ENCODE data around the gene CRTC3. TPM values are rescaled to one million over a fixed set of nuclear protein-coding genes. Genes with fewer than 3 reads are reported as not detected.

CRTC3 gene
- total RNA-seq, 2 experiments from 2014 or later = 86.0 to 89.3 TPM

DNA sequence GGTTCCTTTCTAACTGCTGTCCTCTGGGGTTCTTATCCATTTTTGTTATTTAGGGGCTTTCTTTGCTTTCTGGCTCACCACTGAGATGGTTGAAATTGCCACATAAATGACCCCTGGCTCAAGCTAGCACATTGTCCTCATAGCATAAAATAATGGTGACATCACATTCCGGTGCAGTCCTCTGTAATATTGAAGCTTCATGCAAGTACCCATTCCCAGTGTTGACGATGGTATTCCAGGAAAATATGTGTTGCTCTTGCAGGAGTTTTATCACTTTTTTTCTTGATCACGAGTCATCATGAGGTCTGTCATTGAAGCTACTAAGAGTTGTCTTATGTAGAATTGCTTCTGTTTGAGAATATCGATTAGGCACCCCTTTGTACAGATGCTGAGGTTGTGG lies 56.1 kb downstream of the CRTC3 start:
- Mint-ChIP-seq H3K4me3 (no peak overlapping the region), H3K4me1 (peaks cover 49% of the 10 kb centered on the region), H3K36me3 (ENCODE audit: low read depth) (peaks cover 67% of the 10 kb centered on the region), H3K9me3 (no peaks in the 10 kb centered on the region), H3K27me3 (no peaks in the 10 kb centered on the region), H3K27ac (no peak overlapping the region)
- ChIA-PET CTCF (interaction anchor here (1.0 to 2.7 kb wide), 4 partner anchors 9 to 346 kb away, joined by 3 to 10 read pairs (median 6); partner anchors contain the start of gene HDDC3), POLR2A (interaction anchor here (1.5 to 5.2 kb wide), 4 partner anchors 8 to 55 kb away, joined by 4 to 27 read pairs (median 10); no protein-coding TSS in a partner anchor)
- DNase-seq = no peak

GRCh38 chr15:90586948-90587347 lies 57.2 kb downstream of the CRTC3 start:
- H3K27me3 Mint-ChIP-seq = no peaks in the 10 kb centered on the region
- peaks cover 41% of the 10 kb centered on the region for H3K4me1 Mint-ChIP-seq
- no peak for DNase-seq
- H3K9me3 Mint-ChIP-seq = no peaks in the 10 kb centered on the region
- ChIA-PET POLR2A (interaction anchor here (0.9 to 5.2 kb wide), 4 partner anchors 10 to 47 kb away, joined by 3 to 27 read pairs (median 6); no protein-coding TSS in a partner anchor), CTCF (interaction anchor here (1.0 to 1.5 kb wide), 4 partner anchors 11 to 345 kb away, joined by 3 to 8 read pairs (median 4); partner anchors contain the start of gene HDDC3)
- H3K4me3 Mint-ChIP-seq = no peak overlapping the region
- H3K27ac Mint-ChIP-seq = peak overlapping the region; percentile 48
- peaks cover 63% of the 10 kb centered on the region for H3K36me3 Mint-ChIP-seq (ENCODE audit: low read depth)

DNA sequence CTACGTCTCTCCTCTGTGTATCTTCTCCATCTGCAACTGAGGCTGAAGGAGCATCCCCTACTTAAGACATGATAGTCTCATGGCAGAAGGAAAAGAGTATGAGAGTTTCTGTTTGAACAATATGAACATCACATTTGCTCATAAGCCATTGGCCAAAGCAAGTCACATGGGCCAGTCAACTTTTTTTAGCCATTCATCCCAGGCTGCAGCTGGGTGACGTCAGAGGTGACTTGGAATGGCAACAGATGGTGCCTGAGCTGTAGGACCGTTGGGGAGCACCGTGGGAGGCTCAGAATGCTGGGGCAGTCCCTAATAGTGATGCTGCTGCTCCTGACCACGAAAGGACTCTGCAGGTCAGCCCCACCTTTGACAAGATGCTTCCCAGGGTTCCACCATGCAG lies 58.7 kb downstream of the CRTC3 start:
- H3K36me3 Mint-ChIP-seq (ENCODE audit: low read depth) = peaks cover 63% of the 10 kb centered on the region
- H3K4me1 Mint-ChIP-seq = peaks cover 49% of the 10 kb centered on the region

GRCh38 chr15:90591524-90591923 lies 61.8 kb downstream of the CRTC3 start:
- Mint-ChIP-seq H3K27me3 (no peaks in the 10 kb centered on the region), H3K4me1 (peaks cover 69% of the 10 kb centered on the region), H3K36me3 (ENCODE audit: low read depth) (peaks cover 72% of the 10 kb centered on the region), H3K9me3 (no peaks in the 10 kb centered on the region), H3K27ac (peak overlapping the region; percentile 100), H3K4me3 (no peak overlapping the region)
- no peak for DNase-seq
- CTCF ChIA-PET = interaction anchor here (1.0 to 2.4 kb wide), 2 partner anchors 14 to 271 kb away, joined by 3 to 8 read pairs; no protein-coding TSS in a partner anchor
- POLR2A ChIA-PET = interaction anchor here (0.9 to 2.5 kb wide), 2 partner anchors 17 to 52 kb away, joined by 3 to 7 read pairs; no protein-coding TSS in a partner anchor

More for the DNA sequence above, 58.7 kb downstream of the CRTC3 start:
- Mint-ChIP-seq H3K27ac (peak overlapping the region; percentile 31), H3K9me3 (no peaks in the 10 kb centered on the region), H3K4me3 (no peak overlapping the region), H3K27me3 (no peaks in the 10 kb centered on the region)
- CTCF ChIA-PET = no interaction called here
- no peak for DNase-seq
- POLR2A ChIA-PET = interaction anchor here (1.2 to 5.2 kb wide), 3 partner anchors 9 to 343 kb away, joined by 3 to 27 read pairs (median 5); no protein-coding TSS in a partner anchor

DNA sequence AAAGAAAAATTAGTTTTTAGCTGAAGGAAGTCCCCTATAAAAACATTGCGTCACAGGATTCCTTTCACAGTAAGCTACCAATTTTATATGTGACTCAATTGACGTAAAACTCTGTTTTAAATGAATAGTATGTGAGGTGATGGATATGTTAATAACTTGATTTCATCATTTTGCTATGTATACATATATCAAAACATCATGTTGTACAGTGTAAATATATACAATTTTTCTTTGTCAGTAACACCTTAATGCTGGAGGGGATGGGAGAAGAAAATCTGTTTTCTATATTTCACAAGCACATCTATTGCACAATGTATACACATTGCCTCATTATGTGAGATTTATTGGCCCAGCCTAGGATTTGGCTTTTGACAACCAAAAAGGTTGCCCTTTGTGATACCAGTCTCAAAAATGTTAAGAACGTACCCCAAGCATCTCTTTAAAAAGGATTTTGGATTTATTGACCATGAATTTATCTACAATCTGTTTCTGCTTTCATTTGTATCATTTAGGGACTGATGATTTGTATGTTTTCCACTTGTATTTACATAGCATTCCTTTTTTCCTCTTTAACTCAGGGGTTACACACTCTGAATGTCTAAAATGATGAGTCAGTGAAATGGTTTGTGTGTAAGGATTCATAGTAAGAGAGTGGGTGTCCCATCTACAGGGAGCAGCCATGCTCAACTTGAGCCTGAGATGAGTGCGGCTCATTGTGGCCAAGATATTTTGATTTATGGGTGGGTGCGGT lies 62.6 kb downstream of the CRTC3 start:
- no peaks in the 10 kb centered on the region for H3K27me3 Mint-ChIP-seq
- H3K27ac Mint-ChIP-seq = peak overlapping the region; percentile 100
- no peaks in the 10 kb centered on the region for H3K9me3 Mint-ChIP-seq
- H3K4me3 Mint-ChIP-seq = no peak overlapping the region
- POLR2A ChIA-PET = interaction anchor here (2.5 kb wide), 1 partner anchor 53 kb away, joined by 7 read pairs; no protein-coding TSS in a partner anchor
- CTCF ChIA-PET = interaction anchor here (1.0 kb wide), 1 partner anchor 272 kb away, joined by 3 read pairs; no protein-coding TSS in a partner anchor
- peaks cover 69% of the 10 kb centered on the region for H3K4me1 Mint-ChIP-seq
- H3K36me3 Mint-ChIP-seq (ENCODE audit: low read depth) = peaks cover 73% of the 10 kb centered on the region
- no peak for DNase-seq

DNA sequence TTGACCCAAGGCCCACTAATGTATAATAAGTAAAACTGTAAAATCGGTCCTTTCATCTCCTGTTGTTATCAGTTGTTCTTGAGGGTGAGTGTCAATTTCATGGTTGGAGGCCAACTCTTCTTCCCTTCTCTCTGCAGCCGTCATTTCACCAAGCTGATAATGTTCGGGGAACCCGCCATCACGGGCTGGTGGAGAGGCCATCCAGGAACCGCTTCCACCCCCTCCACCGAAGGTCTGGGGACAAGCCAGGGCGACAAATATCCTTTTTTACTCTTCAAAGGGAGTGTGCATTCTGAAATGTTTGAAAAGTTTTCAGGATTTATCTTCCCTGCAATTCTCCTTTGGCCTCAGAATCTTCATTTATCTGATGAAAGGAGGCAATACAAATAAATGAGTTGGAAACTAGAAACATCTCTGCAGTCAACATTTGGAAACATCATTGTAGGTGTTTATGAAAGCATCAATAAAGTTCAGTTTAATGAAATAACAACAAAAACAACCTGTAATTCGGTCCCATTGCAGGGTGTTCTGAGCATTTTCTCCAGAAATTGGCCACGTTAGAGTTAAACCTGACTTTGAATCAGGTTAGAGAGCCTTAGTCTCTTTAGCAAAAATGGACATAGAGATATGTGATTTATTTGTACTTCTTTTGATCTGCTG lies 63.9 kb downstream of the CRTC3 start:
- Mint-ChIP-seq H3K4me3 (peak overlapping the region; percentile 69), H3K27ac (peak overlapping the region; percentile 100), H3K27me3 (no peaks in the 10 kb centered on the region), H3K36me3 (ENCODE audit: low read depth) (peaks cover 75% of the 10 kb centered on the region), H3K4me1 (peaks cover 75% of the 10 kb centered on the region), H3K9me3 (no peaks in the 10 kb centered on the region)
- POLR2A ChIA-PET = interaction anchor here (0.8 to 2.5 kb wide), 13 partner anchors 9 to 309 kb away, joined by 3 to 17 read pairs (median 4); partner anchors contain the start of genes CRTC3, IQGAP1 and MAN2A2
- DNase-seq = no peak
- CTCF ChIA-PET = interaction anchor here (1.0 kb wide), 1 partner anchor 292 kb away, joined by 3 read pairs; no protein-coding TSS in a partner anchor

GRCh38 chr15:90594301-90594738 lies 64.6 kb downstream of the CRTC3 start:
- CTCF ChIA-PET = interaction anchor here (1.0 kb wide), 1 partner anchor 292 kb away, joined by 3 read pairs; no protein-coding TSS in a partner anchor
- Mint-ChIP-seq H3K36me3 (ENCODE audit: low read depth) (peaks cover 73% of the 10 kb centered on the region), H3K27me3 (no peaks in the 10 kb centered on the region), H3K9me3 (no peaks in the 10 kb centered on the region), H3K4me1 (peaks cover 80% of the 10 kb centered on the region), H3K4me3 (peak overlapping the region; percentile 69), H3K27ac (peak overlapping the region; percentile 100)
- POLR2A ChIA-PET = interaction anchor here (0.6 to 2.5 kb wide), 15 partner anchors 9 to 337 kb away, joined by 3 to 17 read pairs (median 4); partner anchors contain the start of genes CRTC3, IQGAP1 and MAN2A2
- peak; percentile 92 for DNase-seq

DNA sequence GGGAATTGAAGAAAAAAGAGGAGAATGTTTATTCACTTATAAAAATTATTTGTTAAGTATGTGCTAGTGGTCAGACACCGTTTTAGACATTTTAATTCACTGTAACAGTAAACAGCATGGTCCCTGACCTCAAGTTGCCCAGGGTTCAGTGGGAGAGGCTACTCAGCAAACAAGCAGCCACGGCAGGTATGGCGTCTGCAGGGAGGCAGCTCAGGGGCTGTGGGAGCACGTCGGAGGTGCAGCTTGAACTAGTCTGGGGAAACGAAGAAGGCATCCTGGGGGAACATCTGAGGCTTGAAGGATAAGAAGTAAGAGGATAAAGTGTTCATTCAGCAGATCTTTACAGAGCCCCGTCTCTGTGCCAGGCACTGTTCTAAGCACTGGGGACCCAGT lies 66.0 kb downstream of the CRTC3 start:
- Mint-ChIP-seq H3K36me3 (ENCODE audit: low read depth) (peaks cover 78% of the 10 kb centered on the region), H3K27ac (peak overlapping the region; percentile 100), H3K9me3 (no peaks in the 10 kb centered on the region), H3K4me3 (no peak overlapping the region), H3K27me3 (no peaks in the 10 kb centered on the region), H3K4me1 (peaks cover 89% of the 10 kb centered on the region)
- POLR2A ChIA-PET = interaction anchor here (1.2 to 3.7 kb wide), 3 partner anchors 22 to 65 kb away, joined by 4 to 25 read pairs (median 7); partner anchors contain the start of gene CRTC3
- CTCF ChIA-PET = interaction anchor here (1.4 to 1.6 kb wide), 2 partner anchors 11 to 234 kb away, joined by 3 to 4 read pairs; no protein-coding TSS in a partner anchor
- DNase-seq = no peak

- Mint-ChIP-seq H3K27ac (peak overlapping the region; percentile 100), H3K27me3 (no peaks in the 10 kb centered on the region), H3K4me3 (no peak overlapping the region), H3K36me3 (ENCODE audit: low read depth) (peaks cover 77% of the 10 kb centered on the region), H3K4me1 (peaks cover 92% of the 10 kb centered on the region), H3K9me3 (no peaks in the 10 kb centered on the region)
- no peak for DNase-seq
- CTCF ChIA-PET = interaction anchor here (1.4 to 2.1 kb wide), 3 partner anchors 12 to 235 kb away, joined by 3 to 7 read pairs (median 4); no protein-coding TSS in a partner anchor
- POLR2A ChIA-PET = interaction anchor here (0.8 to 3.7 kb wide), 7 partner anchors 10 to 120 kb away, joined by 3 to 29 read pairs (median 4); partner anchors contain the start of genes BLM and CRTC3
Measured at GRCh38 chr15:90596943-90597342, 67.2 kb downstream of the CRTC3 start.

- H3K4me1 Mint-ChIP-seq = peaks cover 86% of the 10 kb centered on the region
- ChIA-PET CTCF (interaction anchor here (0.7 to 2.1 kb wide), 4 partner anchors 12 to 58 kb away, joined by 3 to 7 read pairs (median 4); no protein-coding TSS in a partner anchor), POLR2A (interaction anchor here (0.9 to 3.7 kb wide), 11 partner anchors 11 to 100 kb away, joined by 3 to 29 read pairs (median 4); partner anchors contain the start of gene CRTC3)
- H3K27me3 Mint-ChIP-seq = no peaks in the 10 kb centered on the region
- peak overlapping the region; percentile 100 for H3K27ac Mint-ChIP-seq
- H3K9me3 Mint-ChIP-seq = no peaks in the 10 kb centered on the region
- H3K36me3 Mint-ChIP-seq (ENCODE audit: low read depth) = peaks cover 76% of the 10 kb centered on the region
- H3K4me3 Mint-ChIP-seq = peak overlapping the region; percentile 60
- no peak for DNase-seq
Measured at GRCh38 chr15:90597577-90597976, 67.9 kb downstream of the CRTC3 start.

- Mint-ChIP-seq H3K27me3 (no peaks in the 10 kb centered on the region), H3K9me3 (no peaks in the 10 kb centered on the region), H3K27ac (peak overlapping the region; percentile 100), H3K4me1 (peaks cover 81% of the 10 kb centered on the region), H3K4me3 (peak overlapping the region; percentile 60), H3K36me3 (ENCODE audit: low read depth) (peaks cover 74% of the 10 kb centered on the region)
- DNase-seq = peak; percentile 47
- CTCF ChIA-PET = interaction anchor here (0.7 to 2.1 kb wide), 4 partner anchors 13 to 58 kb away, joined by 3 to 7 read pairs (median 4); no protein-coding TSS in a partner anchor
- POLR2A ChIA-PET = interaction anchor here (0.9 to 3.7 kb wide), 13 partner anchors 15 to 305 kb away, joined by 3 to 29 read pairs (median 3); partner anchors contain the start of genes CRTC3 and MAN2A2
Measured at GRCh38 chr15:90598031-90598577, 68.4 kb downstream of the CRTC3 start.

Measured in activated CD4-positive, alpha-beta memory T cell treated with anti-CD3 and anti-CD28 coated beads, Interleukin-2, amount 10 ng/mL, durations not matched to agents 7 days and 5 days (primary cell).